ENCODE data around the gene FAM83F.

Gene FAM83F

DNA sequence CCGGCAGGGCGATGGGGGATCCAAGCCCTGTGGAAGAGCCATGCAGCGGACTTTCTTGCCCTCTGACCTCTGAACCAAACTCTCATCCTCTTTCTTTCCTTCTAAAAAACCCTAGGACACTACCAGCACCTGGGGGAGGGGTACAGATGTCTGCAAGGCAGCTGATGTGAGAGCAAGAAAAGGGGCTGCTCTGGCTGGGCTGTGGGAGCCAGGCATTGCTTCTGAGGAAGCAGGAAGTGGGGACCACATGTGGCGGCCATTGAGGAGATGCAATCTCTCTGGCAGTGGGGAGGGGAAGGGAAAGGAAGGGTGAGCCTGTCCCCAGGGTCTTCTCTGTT is 36.0 kb downstream of the FAM83F start:
- FAIRE-seq = no peak

DNA sequence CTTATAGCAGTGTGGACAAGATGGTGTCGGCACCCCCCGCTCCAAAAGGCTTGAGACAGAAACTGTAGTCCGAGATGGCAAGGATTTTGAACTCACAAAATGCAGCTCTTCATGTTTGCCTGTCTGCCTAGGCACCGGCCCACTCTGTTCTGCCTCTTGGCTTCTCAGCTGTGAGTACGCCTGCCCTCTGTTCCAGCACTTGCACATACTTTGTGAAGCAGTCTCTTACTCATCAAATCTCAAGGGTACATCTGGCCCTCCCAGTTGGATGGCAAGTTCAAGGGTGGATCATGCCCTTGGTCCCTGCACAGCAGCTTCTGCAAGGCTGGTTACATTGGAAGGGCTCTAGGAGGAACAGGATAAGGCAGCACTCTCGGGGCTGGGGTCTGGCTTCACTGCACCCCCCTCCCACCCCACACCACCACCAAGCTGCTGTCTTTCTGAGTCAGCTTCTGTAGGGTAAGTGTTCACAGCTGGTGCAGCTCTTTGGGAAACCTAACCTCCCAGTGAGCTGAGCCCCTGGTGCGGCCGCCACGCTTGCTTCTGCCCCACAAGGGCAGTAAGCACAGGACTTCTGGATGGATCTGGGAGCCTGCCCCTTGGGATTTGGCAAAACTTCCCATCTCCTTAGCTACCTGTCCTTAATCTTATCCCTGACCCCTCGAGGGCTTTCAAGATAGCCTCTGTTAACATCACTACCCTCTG is 37.2 kb downstream of the FAM83F start:
- DNase-seq (ENCODE audit: insufficient read length, low spot score) (no peak), FAIRE-seq (no peak)

More for the DNA sequence above, 36.0 kb downstream of the FAM83F start:
- DNase-seq (ENCODE audit: insufficient read length, low spot score) = no peak

DNA sequence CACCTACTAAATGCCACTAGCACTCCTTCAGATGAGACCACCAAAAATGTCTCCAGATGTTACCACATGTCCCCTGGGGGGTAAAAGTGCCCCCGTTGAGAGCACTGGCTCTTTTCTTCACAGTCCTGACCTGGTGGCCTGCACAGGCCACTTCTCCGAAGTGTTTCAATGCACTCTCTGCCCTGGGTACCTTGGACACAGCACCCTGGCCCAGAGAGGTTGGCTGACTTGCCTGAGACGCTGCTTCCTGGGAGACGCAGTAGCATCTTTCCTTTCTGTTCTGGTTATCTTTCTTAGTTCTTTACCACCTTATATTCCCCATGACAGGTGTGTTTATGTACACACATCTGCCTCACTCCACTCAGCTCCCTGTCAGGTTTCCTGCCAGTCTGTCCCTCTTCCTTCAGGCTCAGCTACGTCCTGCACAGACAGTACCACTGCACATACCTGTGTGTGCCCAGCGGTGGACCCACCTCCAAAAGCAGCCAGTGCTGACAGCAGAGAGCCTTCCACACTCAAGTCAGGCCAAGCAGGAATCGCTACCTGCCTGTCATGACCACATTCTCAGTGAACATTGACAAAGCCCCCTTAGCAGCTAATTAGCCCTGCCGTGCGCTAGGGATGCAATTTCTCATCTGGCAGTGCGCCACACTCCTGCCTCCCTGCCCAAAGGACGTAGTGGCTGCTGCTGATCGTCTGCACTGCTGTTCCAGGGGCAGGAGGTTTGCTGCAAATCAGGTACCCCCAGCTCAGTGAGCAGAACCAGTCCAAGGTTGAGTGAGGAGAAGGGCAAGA is 39.0 kb downstream of the FAM83F start:
- FAIRE-seq (no peak), DNase-seq (ENCODE audit: insufficient read length, low spot score) (no peak)

DNA sequence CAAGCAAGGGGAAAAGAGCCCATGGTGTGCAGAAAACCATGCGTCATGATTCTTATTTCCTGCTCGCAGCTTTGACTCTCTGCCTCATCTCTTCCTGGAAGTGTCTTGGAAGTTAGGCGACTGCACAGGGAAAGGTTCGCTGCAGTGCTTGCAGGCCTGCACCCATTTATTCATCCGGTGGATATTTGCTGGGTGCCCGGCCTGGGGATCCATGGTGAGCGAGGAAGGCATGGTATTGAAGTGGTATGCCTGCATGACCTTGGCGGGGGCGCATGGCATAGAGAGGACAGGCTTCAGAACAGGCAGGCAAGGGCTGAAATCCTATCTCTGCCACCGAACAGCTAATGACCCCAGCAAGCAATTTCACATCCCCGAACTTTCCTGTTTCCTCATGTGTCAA is 40.6 kb downstream of the FAM83F start:
- DNase-seq (ENCODE audit: insufficient read length, low spot score) (no peak), FAIRE-seq (no peak)

DNA sequence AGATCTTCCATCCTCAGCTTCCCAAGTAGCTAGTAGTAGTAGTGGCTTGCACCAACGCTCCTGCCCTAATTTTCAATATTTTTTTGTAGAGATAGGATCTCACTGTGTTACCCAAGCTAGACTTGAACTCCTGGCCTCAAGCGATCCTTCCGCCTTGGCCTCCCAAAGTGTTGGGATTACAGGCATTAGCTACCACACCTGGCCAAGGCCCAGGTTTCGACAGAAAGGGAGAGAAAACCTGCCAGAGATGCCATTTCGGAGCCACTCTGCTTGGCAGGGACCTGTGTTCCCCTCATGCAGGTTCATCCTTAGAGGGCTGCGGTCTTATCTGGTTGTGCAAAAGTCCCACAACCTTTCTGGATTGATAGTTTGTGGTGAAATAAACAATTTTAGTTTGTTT is 41.4 kb downstream of the FAM83F start:
- FAIRE-seq = no peak
- DNase-seq (ENCODE audit: insufficient read length, low spot score) = no peak

DNA sequence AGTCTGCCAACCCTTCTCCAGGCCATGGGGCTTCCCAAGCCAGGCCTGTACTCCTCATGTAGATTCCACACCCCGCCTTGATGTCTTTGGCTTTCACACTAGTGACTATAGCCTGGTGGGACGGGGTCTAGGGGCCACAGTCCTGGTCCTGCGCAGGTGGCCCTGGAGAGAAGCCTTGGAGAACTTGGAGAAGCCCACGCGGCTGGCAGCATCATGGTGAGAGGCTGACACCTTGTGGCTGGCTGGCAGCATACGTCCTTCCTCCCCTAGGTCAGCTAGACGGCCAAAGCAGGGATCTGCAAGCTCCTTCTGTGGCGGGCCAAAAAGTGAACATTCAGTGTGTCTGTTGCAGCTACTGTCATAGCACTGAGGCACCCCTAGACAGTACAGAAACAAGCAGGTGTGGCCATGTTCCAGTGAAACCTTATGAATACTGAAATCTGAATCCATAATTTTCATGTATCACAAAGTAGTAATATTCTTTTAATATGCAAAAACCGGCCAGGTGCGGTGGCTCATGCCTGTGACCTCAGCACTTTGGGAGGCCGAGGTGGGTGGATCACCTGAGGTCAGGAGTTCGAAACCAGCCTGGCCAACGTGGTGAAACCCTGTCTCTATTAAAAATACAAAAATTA is 42.0 kb downstream of the FAM83F start:
- FAIRE-seq (peak; percentile 61), DNase-seq (ENCODE audit: insufficient read length, low spot score) (peak; percentile 65)

DNA sequence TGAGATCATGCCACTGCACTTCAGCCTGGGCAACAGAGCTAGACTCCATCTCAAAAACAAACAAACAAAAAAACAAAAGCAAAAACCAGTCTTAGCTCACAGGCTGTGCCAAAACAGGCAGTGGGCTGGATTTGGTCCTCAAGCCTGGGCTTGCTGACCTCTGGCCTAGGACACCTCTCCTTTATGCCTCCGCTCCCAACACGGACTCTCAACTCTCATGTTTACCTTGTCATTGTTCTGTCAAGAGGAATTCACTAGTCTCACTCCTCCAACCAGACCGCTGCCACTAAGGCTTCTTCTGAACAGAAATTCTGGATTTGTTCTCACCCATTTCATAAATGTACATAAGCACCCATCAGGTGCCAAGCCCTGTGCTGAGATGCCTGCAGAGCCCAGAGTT is 42.6 kb downstream of the FAM83F start:
- no peak for FAIRE-seq
- DNase-seq (ENCODE audit: insufficient read length, low spot score) = no peak

DNA sequence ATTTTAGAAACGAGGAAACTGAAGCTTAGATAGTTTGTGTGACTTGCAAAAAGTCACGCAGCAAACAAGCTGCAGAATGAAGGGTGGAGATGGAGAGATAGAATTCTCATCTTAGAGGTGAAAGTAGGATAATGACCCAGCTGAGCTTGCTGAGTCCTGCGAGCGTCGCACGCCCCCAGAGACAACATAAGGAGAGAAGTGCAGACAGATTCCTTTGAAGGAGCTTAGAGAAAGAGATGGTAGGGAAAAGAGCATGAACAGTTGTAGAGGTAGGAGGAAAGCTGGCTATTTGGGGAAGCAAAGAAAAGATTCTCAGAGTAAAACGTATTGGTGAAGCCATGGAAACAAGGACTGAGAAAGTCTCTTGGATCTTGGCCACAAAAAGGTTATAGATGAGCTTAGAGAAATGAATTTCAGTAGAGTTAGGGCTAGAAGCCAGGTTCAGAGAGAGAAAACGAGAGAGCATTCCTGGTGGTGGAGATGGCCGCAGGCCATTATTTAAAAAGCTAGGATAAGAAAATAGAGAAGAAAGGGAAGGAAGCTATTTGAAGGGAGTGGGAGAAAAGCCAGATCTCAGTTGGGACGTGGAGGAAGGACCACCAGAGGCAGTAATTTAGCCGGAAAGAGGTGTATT is 44.8 kb downstream of the FAM83F start:
- no peak for FAIRE-seq
- DNase-seq (ENCODE audit: insufficient read length, low spot score) = no peak

DNA sequence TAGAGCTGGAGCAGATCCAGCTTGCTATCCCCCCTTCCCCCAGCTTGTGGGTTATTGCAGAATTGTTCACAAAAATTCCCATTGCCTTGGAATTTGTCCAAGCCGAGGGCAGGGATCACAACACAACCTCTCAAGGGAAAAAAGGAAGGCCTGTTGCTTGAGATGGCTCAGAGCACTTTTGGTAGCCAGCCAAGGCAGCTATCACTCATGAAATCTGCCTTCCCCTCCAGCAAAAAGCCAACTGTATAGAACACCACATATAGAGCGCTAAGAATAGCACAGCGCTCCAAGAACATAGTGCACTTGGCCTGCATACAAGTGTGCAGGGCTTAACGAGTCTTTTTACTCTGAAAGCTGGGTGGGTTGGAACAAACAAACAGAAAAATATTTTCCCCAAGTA is 46.2 kb downstream of the FAM83F start:
- DNase-seq (ENCODE audit: insufficient read length, low spot score) = no peak
- no peak for FAIRE-seq

DNA sequence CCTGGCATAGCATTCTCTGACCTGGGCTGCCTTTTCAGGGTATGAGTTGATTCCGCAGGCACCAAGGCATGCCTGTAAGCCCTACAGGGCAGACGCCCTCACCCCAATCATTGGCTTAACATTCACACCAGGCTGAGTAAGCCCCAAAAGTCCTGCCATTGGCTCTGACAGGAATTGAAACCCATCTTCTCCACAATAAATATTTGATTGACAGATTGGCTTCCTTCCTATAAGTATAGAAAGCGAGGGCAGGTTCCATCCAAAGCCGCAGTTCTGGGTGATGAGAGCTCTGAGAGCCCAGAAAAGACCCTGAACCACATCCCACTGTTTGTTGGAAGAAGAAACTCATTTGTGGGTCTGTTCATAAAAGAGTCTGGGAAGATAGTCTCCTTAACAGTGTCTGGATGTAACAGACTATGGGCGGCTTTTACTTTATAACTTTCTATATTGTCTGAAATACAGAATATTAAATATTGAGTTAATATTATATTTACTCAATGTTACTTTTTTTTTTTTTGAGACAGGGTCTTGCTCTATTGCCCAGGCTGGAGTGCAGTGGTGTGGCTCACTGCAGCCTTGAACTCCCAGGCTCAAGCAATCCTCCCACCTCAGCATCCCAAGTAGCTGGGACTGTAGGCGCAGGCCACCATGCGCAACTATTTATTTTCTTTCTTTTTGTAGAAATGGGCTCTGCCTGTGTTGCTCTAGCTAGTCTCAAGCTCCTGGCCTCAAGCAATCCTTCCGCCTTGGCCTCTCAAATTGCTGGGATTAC is 46.8 kb downstream of the FAM83F start:
- no peak for FAIRE-seq
- no peak for DNase-seq (ENCODE audit: insufficient read length, low spot score)

DNA sequence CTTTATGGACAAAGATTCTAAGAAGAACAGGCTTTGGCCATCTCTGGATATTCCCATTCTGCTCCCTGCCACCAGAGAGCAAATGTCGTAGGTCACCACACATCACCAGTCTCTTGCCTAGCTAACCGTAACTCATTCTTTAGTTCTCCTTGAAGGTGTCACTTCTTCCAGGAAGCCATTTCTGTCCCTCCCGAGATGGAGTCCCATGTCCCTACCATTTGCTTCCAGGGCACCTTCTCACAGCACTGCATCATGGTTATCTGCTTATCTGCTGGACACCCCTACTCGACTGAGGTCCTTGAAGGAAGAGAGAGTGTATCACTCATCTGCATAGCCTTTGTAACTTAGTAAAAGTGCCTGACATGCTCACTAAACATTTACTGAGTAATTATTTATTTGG is 47.6 kb downstream of the FAM83F start:
- FAIRE-seq = no peak
- DNase-seq (ENCODE audit: insufficient read length, low spot score) = no peak

DNA sequence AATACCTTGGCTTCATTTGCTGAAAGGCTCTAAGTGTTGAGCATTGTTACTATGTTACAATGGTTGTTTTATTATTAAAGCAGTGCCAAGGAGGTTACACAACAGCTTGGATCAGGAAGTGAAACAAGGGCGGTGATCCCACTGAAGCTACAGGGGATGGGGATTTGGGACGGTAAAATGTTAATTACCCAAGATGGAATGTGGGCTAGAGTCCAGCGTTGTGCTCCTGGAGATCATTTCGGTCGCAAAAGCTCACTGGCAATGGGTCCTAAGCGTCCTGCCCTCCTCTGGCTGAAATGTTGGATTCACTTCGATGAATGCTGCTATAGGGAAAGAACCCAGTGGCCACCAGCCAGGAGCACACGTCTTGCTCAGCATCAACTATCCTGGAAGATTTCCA is 48.3 kb downstream of the FAM83F start:
- DNase-seq (ENCODE audit: insufficient read length, low spot score) (no peak), FAIRE-seq (no peak)

DNA sequence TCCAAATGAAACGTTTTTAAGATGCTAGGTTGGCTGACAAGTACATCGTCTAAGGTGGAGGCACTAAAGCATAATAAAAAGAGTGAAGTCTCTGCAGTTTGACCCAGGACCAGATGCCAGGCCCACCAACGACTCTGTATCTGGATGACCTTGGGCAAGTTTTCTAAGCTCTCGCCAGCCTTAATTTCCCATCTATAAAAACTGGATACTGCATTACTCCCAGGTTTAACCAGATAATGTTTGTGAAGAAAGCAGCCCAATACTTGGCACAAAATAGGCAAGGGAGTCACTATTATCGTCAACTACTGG is 49.0 kb downstream of the FAM83F start:
- FAIRE-seq = no peak
- DNase-seq (ENCODE audit: insufficient read length, low spot score) = no peak

DNA sequence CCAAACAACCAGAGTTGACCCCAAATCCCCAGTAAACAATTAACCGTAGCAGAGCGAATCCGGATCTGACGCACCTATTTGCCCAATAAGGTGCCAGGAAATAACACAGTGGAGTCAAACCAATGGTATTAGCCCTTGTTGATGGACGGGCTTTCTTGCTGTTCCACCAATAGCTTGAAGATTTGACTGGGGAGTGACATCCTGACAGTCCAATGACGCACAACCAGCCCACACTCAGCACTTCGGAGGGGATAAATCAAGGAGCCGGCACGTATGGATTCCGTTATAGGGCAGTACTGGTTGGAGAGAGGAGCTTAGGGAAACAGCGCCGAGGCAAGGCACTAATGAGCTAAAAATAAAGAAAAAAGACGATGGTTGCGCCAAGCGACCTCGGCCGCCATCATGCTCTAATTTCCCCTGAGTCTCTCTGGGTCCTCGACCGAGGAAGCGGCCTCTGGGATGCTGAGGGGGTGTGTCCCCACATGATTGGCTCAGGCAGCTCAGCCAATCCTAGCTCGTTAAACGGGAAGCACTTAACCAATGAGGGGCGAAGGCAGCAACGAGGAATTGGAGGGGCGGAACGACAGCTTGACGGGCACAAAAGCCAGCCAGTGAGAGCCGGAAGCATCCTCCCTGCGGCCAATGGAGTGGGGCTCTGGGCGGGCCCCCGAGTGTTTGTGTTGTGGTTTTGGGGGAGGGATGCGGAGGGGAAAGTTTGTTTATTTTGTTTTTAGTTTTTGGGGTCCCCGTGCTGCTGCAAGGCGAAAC is 49.5 kb downstream of the FAM83F start:
- DNase-seq (ENCODE audit: insufficient read length, low spot score) (peak; percentile 97), FAIRE-seq (peak; percentile 100)

DNA sequence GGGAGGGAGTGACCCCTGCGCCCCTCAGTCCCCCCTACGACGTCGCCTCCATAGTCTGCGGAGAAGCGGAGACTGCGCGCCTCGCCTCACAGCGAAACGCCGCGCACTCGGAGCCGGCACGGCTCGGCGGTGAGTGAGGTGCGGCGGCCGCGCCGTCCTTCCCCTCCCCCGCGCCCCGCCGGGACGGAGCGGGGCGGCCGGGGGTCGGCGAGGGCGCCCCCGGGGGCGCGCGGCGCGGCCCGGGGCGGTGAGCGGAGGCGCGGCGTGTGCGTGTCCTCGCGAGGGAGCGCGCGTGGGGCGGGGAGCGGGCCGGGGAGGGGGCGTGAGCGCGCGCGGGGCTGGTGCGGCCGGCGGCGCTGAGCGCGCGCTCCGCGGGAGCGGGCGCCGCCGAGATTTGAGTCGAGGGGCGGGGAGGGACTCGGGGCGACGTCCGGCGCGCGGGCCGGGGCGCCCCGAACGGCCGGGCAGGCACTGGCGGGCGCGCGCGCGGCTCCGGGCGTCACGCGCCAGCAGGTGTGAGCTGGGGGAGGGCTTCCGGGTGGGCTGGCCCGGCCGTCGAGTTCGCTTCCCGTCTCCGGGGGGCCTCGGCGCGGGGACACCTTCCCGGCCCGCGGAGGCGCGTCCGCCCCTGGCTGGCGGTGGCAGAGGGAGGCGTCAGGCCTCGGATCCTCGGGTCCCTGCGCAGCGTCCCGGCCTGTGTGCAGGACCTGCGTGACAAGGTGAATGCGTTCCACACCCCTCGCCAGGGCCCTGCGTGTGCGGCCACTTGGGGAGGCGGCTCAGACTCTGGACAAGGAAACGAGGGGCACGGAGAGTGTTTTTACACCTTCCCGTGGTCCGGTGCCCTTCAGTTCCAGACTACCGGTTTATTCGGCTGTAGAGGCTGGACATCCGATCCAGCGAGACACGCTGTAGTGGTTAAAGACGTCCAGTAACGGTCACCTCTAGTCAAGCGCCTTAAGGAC is 50.4 kb downstream of the FAM83F start:
- FAIRE-seq = peak; percentile 45
- DNase-seq (ENCODE audit: insufficient read length, low spot score) = peak; percentile 46

DNA sequence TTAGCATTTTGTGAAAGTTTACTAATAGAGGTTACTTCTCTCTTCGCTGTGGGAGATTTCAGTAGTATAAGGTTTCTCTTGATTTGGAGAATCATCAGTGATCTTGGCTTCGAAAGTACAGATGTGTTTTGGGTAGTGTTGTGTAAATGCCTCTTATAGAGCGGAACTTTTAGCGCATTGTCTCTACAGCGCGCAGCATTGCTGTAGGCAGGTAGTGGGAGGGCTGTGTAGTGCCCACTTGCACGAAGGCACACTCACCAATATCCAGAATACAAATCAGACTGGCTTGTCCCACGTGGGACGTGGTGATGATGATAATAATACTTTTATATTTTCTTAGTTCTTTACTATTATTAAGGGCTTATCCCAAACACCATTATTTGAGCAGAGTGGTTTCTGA is 51.4 kb downstream of the FAM83F start:
- DNase-seq (ENCODE audit: insufficient read length, low spot score) (no peak), FAIRE-seq (no peak)

DNA sequence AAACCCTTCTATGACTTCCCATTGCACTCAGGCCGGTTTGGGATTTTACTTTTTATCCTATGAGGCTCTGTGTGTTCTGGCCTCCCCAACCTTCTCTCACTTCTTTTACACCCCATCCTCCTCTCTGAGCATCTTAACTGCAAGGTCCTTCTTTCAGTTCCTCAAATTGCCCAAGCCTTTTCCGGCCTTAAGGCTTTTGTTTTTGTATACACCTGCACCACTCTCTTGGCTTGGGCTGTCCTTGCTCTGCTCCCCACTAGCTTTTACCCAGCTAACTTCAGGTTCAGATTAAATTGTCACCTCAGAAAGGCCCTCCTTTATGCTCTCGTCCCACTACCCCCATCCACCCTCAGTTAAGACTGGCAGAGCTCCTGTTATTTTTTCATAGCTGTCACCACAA is 55.5 kb downstream of the FAM83F start:
- peak; percentile 98 for FAIRE-seq
- peak; percentile 78 for DNase-seq (ENCODE audit: insufficient read length, low spot score)

DNA sequence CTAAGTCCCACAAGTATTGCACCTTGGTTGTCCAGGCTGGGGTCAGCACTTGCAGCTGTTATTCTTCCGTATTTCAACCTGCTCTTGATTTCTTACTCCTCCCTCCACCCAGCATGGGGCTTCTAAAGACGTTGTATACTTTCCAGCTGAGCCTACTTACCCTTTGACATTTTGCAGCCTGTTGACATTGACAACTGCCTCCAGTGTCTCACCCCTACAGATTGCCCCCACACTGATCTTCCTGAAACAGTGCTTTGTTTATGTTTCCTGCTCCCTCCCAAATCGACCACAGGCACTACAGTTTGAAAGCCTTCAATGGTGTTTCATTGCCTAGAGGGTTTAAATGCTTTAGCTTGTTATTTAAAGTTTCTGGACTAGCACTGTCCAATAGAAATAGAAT is 56.6 kb downstream of the FAM83F start:
- FAIRE-seq (peak; percentile 14), DNase-seq (ENCODE audit: insufficient read length, low spot score) (no peak)

DNA sequence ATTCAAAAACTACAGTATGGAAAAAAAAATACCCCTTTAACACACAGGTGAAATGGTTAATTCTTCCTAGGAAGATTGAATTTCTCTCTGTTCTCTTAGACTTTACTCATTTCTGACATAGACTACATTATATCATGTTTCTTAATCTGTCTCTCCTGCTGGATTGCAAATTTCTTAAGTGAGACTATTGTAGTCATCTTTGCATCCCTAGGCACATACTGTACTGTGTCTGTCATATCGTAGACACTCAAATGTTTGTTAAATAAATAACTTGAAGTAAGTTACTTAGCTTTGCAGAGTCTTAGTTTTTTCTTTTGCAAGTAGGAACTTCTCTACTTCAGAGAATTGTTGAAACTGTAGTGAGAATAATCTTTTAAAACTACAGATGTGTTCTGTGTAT is 58.7 kb downstream of the FAM83F start:
- FAIRE-seq (no peak), DNase-seq (ENCODE audit: insufficient read length, low spot score) (no peak)
